Right lung (tissue), 10 donors: ENCODE results near the gene ENTPD2. TPM values are rescaled to one million over a fixed set of nuclear protein-coding genes. Genes with fewer than 3 reads are reported as not detected.

ENCODE experiments used
- DNase-seq, 2 donors: peaks; one replicate each; pipeline ENCODE4 v3.0.0-alpha.2; 2013
- long read RNA-seq, 8 donors: transcript quantifications; one replicate each; lab custom pipeline, GENCODE V29; 2026
- polyA plus RNA-seq, 5 donors: library from polyadenylated mRNA; unstranded; fragments of 120-200 nt; gene quantifications; one replicate each; pipeline versions ENCODE4 v1.2.1 to v1.2.3, GENCODE V29; 2013; ENCODE audit warnings: inconsistent platforms in 1 of 5, low replicate concordance in 1 of 5; ENCODE audit not compliant: insufficient read length in 5 of 5, insufficient read depth in 1 of 5

ENTPD2 gene
- polyA plus RNA-seq, result 1 to 10 TPM; 2.0 to 5.4 (median 3.2) TPM
- long read RNA-seq, donor 1, partial matches to known transcripts, result 0 of 4 reads
- long read RNA-seq, donor 1, other reads (novel, unspliced or antisense), result 0 of 4 reads
- long read RNA-seq, donor 2, partial matches to known transcripts, result 0 of 1 reads
- long read RNA-seq, donor 2, other reads (novel, unspliced or antisense), result 0 of 1 reads
- long read RNA-seq, donor 3, partial matches to known transcripts, result 0 of 2 reads
- long read RNA-seq, donor 3, other reads (novel, unspliced or antisense), result 0 of 2 reads
- long read RNA-seq, donor 4, result 0 reads
- long read RNA-seq, donor 5, partial matches to known transcripts, result 0 of 1 reads
- long read RNA-seq, donor 5, other reads (novel, unspliced or antisense), result 0 of 1 reads
- long read RNA-seq, donor 6, partial matches to known transcripts, result 0 of 2 reads
- long read RNA-seq, donor 6, other reads (novel, unspliced or antisense), result 0 of 2 reads
- long read RNA-seq, donor 7, partial matches to known transcripts, result 0 of 3 reads
- long read RNA-seq, donor 7, other reads (novel, unspliced or antisense), result 0 of 3 reads
- long read RNA-seq, donor 8, result 0 reads

DNA sequence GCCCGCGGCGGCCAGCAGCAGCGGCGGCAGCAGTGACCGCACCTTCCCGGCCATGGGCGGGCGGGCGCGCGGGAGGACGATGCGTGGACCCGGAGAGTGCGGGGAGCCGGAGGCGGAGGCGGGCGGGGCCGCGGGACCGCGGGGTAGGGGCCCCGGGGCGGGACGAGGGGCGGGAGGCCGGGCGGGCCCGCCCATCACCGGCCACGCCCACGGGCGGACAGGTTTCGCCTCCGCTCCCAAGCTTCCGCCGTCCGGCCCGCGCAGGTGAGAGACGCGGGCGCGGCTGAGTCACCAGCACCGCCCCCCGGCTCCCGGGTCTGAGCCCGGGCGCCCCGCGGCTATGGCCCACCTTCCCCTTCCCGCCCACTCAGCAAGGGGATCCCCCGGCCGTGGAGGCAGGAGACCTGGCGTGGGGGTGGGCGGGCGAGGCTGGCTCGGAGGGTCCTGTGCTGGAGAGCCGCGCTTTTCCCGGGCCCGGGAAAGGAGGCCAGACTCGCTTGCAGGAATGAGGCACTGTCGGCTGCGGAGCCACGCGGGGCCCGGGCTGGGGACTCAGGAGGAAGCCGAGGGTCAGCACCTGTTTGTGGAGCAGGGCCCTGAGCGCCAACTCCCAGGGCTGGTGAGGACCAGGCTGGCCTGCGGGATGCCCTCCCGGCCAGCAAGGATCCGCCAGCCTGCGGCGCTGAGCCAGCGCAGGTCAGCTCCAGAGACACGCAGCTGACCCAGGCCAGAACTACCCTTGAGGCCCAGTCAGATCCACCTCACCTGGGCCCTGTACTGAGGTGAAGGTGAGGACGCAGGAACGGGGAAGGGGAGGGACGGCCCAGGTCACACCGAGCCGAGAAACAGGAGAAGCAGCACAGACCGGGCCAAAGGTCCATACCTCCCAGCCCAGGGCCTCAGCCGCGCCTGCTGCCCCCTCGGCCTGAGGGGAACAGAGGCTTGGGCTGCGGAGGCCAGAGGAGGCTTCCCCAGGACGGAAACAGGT is at the start of gene ENTPD2:
Gene ENTPD2, minus strand, starts transcription at position 118 of the 988 bp plus-strand sequence. Its CDS starts 64 bp downstream, at position 54.
- no peak for DNase-seq

DNA sequence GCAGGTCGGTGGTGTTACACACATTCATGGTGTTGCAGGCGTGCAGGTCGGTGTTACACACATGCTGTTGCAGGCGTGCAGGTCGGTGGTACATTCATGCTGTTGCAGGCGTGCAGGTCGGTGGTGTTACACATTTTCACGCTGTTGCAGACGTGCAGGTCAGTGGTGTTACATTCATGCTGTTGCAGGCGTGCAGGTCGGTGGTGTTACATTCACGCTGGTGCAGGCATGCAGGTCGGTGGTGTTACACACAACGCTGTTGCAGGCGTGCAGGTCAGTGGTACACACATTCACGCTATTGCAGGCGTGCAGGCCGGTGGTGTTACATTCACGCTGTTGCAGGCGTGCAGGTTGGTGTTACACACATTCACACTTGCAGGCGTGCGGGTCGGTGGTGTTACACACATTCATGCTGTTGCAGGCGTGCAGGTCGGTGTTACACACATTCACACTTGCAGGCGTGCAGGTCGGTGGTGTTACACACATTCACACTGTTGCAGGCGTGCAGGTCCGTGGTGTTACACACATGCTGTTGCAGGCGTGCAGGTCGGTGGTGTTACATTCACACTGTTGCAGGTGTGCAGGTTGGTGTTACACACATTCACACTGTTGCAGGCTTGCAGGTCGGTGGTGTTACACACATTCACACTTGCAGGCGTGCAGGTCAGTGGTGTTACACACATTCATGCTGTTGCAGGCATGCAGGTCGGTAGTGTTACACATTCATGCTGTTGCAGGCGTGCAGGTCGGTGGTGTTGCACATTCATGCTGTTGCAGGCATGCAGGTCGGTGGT is 49.5 kb upstream of the ENTPD2 start:
- no peak for DNase-seq

DNA sequence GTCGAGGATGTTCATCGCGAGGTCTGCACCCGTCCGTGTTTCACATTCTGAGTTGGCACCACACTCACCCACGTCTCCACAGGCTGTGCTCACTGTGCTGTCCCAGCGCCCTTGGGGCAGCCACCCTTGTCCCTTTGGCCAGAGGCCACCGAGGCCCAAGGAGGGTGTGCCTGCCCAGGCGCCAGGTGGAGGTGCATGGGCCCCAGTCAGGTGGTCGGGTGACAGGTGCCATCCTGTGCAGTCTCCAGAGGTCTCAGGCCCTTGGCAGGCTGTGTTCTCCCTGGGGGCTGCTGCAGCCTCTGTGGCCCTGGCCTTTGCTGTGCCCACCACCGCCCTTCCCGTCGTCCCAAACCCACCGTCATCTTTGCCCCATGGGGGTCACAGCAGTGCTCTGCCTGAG is 45.4 kb upstream of the ENTPD2 start:
- DNase-seq, result no peak

DNA sequence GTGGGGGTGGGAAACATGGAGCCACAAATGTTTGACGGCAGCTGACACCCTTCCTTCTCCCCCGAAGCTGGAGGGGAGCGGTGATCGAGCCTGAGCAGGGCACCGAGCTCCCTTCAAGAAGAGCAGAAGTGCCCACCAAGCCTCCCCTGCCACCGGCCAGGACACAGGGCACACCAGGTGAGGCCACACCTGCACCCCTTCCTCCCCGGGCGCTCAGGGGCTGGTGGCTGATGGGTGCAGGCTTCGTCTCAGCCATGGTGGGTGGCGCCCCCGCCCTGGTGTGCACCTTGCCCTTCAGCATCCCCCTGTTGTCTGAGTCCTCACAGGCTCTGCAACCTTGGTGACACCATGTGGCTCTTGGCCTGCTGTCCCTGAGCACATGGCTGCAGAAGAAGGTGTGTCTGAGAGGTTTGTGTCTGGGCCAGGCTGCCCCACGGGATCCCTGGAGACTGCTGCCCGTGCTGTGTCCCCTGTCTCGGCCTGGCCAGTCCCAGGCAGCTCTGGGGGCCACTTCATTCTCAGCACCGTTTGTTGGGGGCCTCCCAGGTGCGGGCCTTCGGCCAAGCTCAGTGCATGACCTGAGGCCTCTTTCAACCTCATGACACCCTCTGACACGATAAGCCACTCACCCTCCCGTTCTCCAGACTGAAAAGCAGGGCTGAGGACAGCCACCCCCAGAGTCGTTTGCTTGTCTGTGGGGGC is 44.1 kb upstream of the ENTPD2 start:
- DNase-seq, result no peak

DNA sequence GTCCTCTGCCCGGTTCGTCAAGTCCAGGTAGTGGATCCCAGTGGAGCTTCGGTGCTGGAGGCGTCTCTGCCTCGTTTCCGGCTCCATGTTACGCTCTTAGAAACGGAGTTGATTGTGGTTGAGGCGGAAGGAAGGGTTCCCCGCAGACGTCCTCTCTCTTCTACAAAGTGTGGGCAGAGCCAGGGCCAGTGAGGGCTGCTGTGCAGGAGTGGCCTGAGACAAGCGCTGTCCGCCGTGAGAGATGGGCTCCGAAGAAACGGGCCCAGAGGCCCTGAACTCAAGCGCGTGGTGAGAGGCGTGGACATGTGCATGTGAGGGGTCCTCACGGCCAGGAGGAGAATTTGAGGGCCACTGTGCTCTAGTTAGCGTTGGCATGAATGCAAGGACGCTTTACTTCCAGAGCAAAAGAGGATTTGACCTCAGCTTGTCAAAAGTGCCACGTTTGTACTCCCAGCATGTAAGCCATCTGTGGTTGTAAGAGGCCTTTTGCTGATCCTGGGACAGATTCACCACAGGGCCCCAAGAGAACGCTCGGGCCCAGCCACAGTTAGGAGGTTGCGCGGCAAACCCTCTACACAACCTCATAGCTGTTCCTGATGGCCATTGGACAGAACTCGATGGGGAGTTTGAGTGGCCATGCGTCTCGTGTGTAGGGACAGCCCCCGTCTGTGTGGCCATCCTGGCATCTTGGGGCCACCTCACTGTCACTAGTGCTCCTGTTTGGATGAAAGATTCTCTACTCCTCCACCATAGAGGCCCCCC is 43.1 kb upstream of the ENTPD2 start:
- DNase-seq, result no peak

DNA sequence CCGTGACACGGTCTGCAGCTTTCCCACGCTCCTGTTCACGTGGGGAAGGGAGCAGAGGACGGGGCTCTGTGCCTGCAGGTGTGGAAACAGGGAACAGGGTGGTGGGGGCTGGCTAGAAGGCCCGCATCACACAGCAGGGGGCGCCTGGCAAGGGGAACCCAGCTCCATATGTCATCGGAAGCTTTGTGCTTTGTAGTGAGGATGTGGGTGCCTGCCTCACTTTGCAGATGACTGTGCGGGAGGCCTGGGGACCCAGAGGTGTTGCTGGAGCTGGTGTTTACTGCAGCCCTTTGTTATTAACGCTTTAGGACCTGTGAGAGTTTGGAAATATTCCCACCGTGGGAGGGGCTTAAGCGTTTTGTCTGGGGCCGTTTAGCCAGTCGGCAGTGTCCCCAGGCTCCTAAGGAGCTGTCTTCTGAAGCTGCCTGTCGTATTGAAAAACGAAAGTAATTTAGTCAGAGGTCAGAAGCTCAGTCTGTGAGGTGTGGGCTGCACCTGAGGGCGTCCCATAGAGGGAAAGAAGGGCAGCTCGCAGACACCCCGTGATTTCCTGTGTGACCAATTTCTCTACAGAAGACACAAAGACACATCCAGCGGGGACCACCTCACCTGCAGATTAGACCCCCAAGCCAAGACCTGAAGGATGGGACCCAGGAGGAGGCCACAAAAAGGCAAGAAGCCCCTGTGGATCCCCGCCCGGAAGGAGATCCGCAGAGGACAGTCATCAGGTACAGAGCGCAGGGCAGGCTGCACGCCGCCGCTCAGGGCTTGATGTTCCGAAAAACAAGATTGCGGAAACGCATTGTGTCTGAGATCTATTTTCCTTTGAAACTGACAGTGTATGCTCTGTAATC is 42.0 kb upstream of the ENTPD2 start:
- no peak for DNase-seq

DNA sequence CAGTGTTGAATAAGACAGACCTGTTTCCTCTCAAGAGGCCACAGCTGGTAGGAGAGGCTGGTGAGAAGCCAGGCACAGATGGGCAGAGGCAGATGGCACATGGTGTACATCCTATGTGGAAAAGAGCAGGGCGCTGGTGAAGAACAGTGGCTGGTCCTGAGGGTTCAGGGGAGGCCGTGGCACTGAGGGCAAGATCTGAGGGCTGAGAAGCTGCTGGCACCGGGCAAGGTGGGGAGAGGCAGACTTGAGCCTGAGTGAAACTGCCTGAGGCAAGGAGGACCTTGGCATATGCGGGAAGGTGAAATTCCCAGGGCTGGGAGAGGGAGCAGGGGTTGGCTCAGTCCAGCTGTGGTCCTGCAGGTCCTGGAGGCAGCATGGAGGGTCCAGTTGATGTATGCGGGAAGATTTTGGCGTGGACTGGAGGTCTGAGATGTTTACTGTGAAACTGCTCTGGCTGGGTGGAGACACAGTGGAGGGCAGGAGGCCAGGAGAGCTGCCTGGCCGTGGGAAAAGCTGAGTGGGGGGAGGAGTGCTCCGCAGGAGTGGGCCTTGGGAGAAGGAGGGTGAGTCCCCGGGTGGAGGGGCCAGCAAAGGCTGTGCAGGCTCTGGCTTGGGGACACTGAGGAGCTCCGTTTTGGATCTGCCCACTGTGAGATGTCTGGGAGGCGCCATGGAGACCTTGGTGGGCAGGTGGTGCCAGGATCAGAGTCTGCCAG is 35.5 kb upstream of the ENTPD2 start:
- no peak for DNase-seq

DNA sequence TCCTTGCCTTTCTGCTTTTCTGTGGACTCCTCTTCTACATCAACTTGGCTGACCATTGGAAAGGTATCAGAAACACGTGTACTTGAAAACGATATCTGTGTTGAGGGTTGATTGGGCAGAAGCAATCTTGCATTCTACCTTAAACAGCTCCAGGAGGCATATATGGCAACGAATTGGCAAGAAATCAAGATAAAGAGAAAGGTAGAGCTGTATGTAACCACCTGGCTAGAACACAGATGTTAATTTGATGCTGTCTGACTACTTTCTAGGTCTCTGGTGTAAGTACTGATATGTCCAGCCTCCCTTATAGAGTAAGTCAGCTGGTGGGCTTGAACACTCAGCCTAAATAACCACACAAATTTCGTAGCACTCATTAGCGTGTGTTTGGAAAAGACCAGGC is 34.3 kb upstream of the ENTPD2 start:
- no peak for DNase-seq

DNA sequence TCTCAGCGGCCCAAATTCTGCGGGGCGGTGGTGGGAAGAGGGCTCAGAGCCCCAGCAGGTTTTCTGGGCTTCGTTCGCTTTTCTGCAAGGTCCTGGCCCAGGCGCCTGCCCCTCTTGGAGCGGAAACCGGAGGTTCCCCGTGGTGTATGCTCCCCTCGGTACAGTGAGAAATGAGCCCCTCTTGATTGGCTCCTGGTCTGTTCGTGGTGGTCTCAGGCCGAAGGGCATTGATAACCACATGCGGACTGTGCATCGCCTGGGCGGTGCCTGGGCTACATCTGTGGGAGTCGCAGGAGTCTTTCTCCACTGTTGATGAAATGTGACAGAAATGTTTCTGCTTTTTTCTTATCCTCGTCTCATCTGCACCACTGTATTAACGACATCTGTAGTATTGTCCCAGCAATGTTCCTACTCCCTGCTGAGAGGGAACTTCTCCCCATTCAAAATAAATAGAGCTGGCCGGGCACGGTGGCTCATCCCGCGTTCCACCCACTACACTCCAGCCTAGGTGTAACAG is 33.6 kb upstream of the ENTPD2 start:
- DNase-seq, result no peak

DNA sequence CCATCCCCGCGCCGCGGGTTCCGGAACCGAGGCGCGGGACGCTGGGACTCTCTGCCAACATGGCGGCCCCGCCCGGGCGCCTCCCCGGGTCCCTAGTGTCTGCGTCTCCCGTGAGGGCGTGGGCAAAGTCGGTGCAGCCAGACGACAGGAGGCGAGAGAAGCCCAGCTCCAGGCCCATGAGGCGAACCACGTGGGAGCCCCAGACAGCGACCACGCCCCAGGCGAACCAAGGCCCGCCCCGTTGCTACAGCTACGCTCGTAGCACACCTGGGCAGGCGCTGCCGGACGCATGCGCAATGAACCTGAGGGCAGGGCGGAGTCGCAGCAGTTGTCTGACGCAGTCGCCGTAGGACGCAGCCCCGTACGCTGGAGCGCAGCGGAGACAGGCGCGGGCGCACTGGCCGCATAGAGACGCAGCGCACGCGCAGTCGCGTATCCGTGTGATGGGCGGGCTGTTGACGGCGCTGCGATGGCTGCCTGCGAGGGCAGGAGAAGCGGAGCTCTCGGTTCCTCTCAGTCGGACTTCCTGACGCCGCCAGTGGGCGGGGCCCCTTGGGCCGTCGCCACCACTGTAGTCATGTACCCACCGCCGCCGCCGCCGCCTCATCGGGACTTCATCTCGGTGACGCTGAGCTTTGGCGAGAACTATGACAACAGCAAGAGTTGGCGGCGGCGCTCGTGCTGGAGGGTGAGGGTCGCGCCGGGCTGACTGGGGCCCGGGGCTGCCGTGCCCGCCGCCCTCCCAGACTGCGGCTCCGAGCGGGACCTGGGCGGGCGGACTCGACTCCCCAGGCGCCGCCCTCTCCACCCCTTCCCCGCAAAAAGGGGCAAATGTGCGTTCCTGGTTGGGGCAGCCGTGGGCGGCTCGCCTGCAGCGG is 32.9 kb upstream of the ENTPD2 start, which contains the start of gene MAN1B1:
Gene MAN1B1, plus strand, starts transcription at position 455 of the 878 bp plus-strand sequence. Its CDS starts 15 bp downstream, at position 470.
- peak; percentile 99 for DNase-seq

DNA sequence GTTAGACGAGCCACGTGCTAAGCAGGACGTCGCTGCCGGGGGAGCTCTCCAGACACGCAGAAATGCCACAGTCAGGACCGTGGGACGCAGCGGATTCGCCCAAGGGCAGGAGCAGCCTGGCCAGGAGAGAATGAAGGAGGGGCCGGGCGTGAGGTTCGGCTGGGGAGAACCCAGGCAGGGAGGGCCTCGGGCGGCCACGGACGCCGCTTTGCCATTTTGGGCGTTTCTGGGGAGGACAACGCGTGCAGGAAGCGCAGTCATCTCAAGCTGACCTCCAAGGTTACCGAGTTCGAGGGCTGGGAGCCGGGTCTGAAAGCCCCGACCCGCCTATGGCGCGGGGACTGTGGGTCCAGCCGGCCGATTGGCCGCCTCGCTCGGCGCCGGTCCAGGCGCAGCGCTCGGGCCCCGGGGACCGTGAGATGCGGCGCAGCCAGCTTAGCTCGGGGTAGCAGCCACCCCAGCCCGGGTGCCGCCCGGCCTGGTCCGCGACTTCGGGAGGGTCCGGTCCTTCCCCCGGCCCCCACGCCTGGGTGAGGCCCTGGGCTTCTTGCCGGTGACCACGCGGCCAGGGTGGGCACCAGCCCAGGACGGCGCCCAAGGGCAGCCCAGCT is 32.2 kb upstream of the ENTPD2 start:
- DNase-seq, result peak in 1 of 2 donors; percentile 27

DNA sequence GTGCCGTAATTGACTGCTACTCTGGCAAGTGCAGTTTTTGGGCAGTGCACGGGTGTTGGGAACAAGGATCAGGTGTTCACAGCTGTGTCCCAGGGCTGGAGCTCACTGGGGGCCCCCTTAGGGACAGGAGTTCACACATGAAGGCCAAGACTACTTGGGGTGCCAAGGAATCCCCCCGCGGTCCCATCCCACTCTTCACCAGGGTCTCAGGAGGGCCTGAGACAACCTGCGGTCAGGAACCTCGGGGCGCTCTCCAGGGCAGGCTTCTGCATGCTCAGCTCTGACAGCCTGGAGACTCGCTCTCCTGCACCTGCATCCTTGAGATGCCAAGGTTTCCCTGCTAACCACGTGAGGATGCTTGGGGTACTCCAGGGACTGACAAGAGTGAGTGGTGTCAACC is 30.7 kb upstream of the ENTPD2 start:
- DNase-seq, result no peak

DNA sequence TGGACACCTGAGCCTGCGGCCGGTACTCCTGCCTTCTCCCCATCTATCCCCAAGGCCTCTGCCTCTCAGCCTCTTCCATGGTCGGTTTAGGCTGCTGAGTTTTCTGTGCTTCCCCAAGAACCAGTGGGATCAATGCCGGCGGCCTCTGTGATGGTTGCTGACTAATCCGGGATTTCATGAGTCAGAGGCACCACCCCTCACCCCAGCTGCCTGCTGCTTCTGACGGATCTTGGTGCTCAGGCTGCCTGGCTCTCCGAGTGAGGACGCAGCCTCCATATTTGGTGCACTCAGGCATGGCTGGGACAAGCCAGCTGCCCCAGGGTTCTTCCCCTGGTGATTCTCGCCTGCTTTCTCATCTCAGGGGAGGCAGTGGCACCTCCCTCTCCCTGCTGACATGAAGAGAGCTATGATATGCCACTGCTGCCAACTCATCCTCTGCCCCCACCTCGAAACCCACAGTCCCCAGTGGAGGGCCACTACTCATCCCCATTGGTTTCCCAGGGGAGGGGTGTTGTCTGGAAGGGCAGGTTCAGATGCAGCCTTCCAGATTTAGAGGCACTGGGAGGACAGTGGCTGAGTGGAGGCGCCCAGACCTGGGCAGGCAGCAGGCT is 29.6 kb upstream of the ENTPD2 start:
- no peak for DNase-seq

DNA sequence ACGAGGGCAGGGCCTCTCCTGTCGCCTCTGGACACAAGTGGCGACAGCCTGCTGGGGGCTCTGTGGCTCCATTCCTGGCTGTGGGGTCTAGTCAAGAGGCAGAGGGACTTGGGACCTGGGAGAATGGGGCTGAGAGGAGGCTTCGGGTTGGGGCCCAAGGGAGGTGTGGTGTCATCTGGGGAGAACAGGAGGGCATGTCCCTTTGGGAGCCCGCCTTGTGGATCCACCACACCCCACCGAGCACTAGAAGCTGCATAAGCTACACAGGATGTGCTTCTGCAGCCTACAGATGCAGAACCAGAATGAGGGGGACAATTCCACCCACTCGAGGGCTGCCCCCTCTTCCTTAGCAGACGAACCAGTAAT is 29.0 kb upstream of the ENTPD2 start:
- DNase-seq, result no peak

DNA sequence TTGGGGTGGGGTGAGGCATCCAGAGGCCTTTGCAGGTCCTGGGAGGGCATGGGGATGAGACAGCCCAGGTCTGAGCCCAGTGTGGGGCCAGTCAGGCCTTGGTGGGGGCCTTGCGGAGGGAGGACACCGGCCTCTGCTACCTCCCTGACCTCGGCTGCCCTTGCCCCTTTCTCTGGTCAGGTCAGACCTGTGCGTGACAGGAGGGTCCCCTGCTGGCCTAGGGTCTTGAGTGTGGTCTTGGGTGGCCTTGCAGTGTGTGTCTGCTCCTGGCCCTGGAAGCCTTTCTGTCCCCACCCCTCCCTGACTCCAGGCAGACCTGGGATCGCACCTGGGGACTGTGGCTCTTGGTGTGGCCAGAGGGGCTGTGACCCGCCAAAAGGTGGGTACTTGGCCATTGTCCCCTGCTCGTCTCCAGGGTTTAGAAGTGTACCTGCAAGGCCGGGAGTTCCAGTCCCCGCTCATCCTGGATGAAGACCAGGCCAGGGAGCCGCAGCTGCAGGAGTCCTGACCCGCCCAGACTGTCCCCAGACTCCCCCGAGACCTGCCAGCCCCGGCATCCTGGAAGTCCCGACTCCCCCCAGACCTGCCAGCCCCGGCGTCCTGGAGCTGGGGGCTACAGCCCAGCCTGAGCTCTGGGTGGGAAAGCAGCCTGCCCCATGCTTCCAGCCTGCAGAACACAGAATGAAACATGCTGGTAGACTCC is 28.5 kb upstream of the ENTPD2 start:
- DNase-seq, result no peak
